WTC11 (cell line): ENCODE measurements around the gene BPIFB2. TPM values are rescaled to one million over a fixed set of nuclear protein-coding genes. Genes with fewer than 3 reads are reported as not detected.

Source experiments
- ATAC-seq: fragments of 200-7000 bp; cut with Tn5 transposase; 2 replicates; pipeline ENCODE4 v1.10.0; 2021; ENCODE audit warnings: mild to moderate bottlenecking, moderate library complexity
- CTCF ChIA-PET: fragments of 300-600 bp; sonication (Branson Sonifier 250); formaldehyde crosslinking; loops from one replicate; lab custom pipeline; 2021; ENCODE audit warnings: antibody characterized with exemption; lab: Charles Lee
- POLR2A ChIA-PET: fragments of 350-600 bp; sonication (Branson Sonifier 250); formaldehyde crosslinking; loops from one replicate; lab custom pipeline; 2021; ENCODE audit warnings: antibody characterized with exemption; lab: Charles Lee
- DNase-seq: peaks from one replicate; pipeline ENCODE4 v3.0.0; 2021; ENCODE audit warnings: low spot score
- H3K27ac Mint-ChIP-seq: 2 replicates; pipeline ENCODE4 v1.8.0; 2021; ENCODE audit warnings: mixed read lengths
- H3K27me3 Mint-ChIP-seq: 2 replicates; pipeline ENCODE4 v1.8.0; 2021; ENCODE audit warnings: low read depth, mild to moderate bottlenecking, moderate library complexity, mixed read lengths
- H3K36me3 Mint-ChIP-seq: 2 replicates; pipeline ENCODE4 v1.8.0; 2021; ENCODE audit warnings: mixed read lengths
- H3K4me1 Mint-ChIP-seq: 2 replicates; pipeline ENCODE4 v1.8.0; 2022; ENCODE audit warnings: mixed read lengths
- H3K4me3 Mint-ChIP-seq: 2 replicates; pipeline ENCODE4 v1.8.0; 2021; ENCODE audit warnings: mild to moderate bottlenecking, moderate library complexity, mixed read lengths
- H3K9me3 Mint-ChIP-seq: 2 replicates; pipeline ENCODE4 v1.8.0; 2021; ENCODE audit warnings: mixed read lengths
- CREB1 ChIP-seq: sonication (generic); formaldehyde crosslinking; IDR thresholded peaks from 2 replicates; pipeline ENCODE4 v1.8.0; 2023; ENCODE audit warnings: mild to moderate bottlenecking, missing genetic modification reagents
- E2F1 ChIP-seq: sonication (generic); formaldehyde crosslinking; IDR thresholded peaks from 2 replicates; pipeline ENCODE4 v1.8.0; 2022; ENCODE audit warnings: mild to moderate bottlenecking, missing genetic modification reagents
- ESRRA ChIP-seq: sonication (generic); formaldehyde crosslinking; IDR thresholded peaks from 2 replicates; pipeline ENCODE4 v1.8.1; 2022; ENCODE audit warnings: mild to moderate bottlenecking, missing genetic modification reagents, borderline replicate concordance
- FOXJ3 ChIP-seq: sonication (generic); formaldehyde crosslinking; IDR thresholded peaks from 2 replicates; pipeline ENCODE4 v1.9.0; 2021; ENCODE audit warnings: missing genetic modification reagents, mild to moderate bottlenecking, borderline replicate concordance
- FOXK1 ChIP-seq: sonication (generic); formaldehyde crosslinking; IDR thresholded peaks from 2 replicates; pipeline ENCODE4 v1.8.0; 2022; ENCODE audit warnings: mild to moderate bottlenecking, moderate library complexity, missing genetic modification reagents
- FOXP4 ChIP-seq: sonication (generic); formaldehyde crosslinking; IDR thresholded peaks from 2 replicates; pipeline ENCODE4 v1.8.0; 2022; ENCODE audit warnings: mild to moderate bottlenecking, missing genetic modification reagents
- GABPB1 ChIP-seq: sonication (generic); formaldehyde crosslinking; IDR thresholded peaks from 2 replicates; pipeline ENCODE4 v1.8.1; 2023; ENCODE audit warnings: mild to moderate bottlenecking, missing genetic modification reagents
- GRHL2 ChIP-seq: fragments of 250-450 bp; sonication (Bioruptor Pico); IDR thresholded peaks from 2 replicates; pipeline ENCODE4 v1.8.0; 2022; ENCODE audit warnings: mild to moderate bottlenecking, moderate library complexity; ENCODE audit not compliant: insufficient replicate concordance, severe bottlenecking
- HMGA2 ChIP-seq: fragments of 250-450 bp; sonication (Bioruptor Pico); IDR thresholded peaks from 2 replicates; pipeline ENCODE4 v1.4.0; 2021; ENCODE audit warnings: mild to moderate bottlenecking, moderate library complexity
- IRF1 ChIP-seq: sonication (generic); formaldehyde crosslinking; IDR thresholded peaks from 2 replicates; pipeline ENCODE4 v1.8.0; 2023; ENCODE audit warnings: missing genetic modification reagents
- NR2C2 ChIP-seq: sonication (generic); formaldehyde crosslinking; IDR thresholded peaks from 2 replicates; pipeline ENCODE4 v1.8.0; 2022; ENCODE audit warnings: mild to moderate bottlenecking, missing genetic modification reagents
- SOX15 ChIP-seq: fragments of 250-450 bp; sonication (Bioruptor Pico); IDR thresholded peaks from 2 replicates; pipeline ENCODE4 v1.9.0; 2021; ENCODE audit warnings: mild to moderate bottlenecking
- TEAD1 ChIP-seq: sonication (generic); formaldehyde crosslinking; IDR thresholded peaks from 2 replicates; pipeline ENCODE4 v1.8.0; 2022; ENCODE audit warnings: mild to moderate bottlenecking, missing genetic modification reagents
- ZBTB21 ChIP-seq: sonication (generic); formaldehyde crosslinking; IDR thresholded peaks from 2 replicates; pipeline ENCODE4 v1.8.1; 2023; ENCODE audit warnings: mild to moderate bottlenecking, missing genetic modification reagents, borderline replicate concordance
- ZNF121 ChIP-seq: sonication (generic); formaldehyde crosslinking; IDR thresholded peaks from 2 replicates; pipeline ENCODE4 v1.8.0; 2023; ENCODE audit warnings: missing genetic modification reagents
- ZNF425 ChIP-seq: fragments of 250-450 bp; sonication (Bioruptor Pico); conservative IDR thresholded peaks from 2 replicates; pipeline ENCODE4 v1.9.0; 2021; ENCODE audit warnings: mild to moderate bottlenecking
- ZSCAN18 ChIP-seq: fragments of 250-450 bp; sonication (Bioruptor Pico); IDR thresholded peaks from 2 replicates; pipeline ENCODE4 v2.1.2; 2022; ENCODE audit warnings: mild to moderate bottlenecking, moderate library complexity
- total RNA-seq: library from RNA; stranded (reverse); gene quantifications from 3 replicates; pipeline ENCODE4 v1.2.3, GENCODE V29; 2021

The BPIFB2 gene
- total RNA-seq, 1 experiment from 2014 or later = 0.09 TPM

GRCh38 chr20:33030076-33030475, 22.6 kb downstream of the BPIFB2 start:
- ATAC-seq = no peak
- POLR2A ChIA-PET = no interaction called here
- CTCF ChIA-PET = interaction anchor here (0.6 kb wide), 1 partner anchor 142 kb away, joined by 3 read pairs; no protein-coding TSS in a partner anchor
- no peaks in the 10 kb centered on the region for H3K4me1 Mint-ChIP-seq
- no peak overlapping the region for H3K4me3 Mint-ChIP-seq
- no peak overlapping the region for H3K27ac Mint-ChIP-seq
- DNase-seq = no peak
- TF ChIP-seq FOXJ3 (no peak), ZBTB21 (no peak), ZSCAN18 (CRISPR knock-in tag) (no peak), CREB1 (CRISPR knock-in tag) (no peak), FOXK1 (CRISPR knock-in tag) (no peak), ESRRA (CRISPR knock-in tag) (no peak), IRF1 (CRISPR knock-in tag) (no peak), NR2C2 (CRISPR knock-in tag) (no peak), GABPB1 (no peak), GRHL2 (CRISPR knock-in tag) (no peak), FOXP4 (CRISPR knock-in tag) (no peak), SOX15 (CRISPR knock-in tag) (no peak), ZNF425 (CRISPR knock-in tag) (no peak), TEAD1 (no peak), E2F1 (CRISPR knock-in tag) (no peak)
- TF ChIP-seq, all 79 proteins: peak for 0
- H3K9me3 Mint-ChIP-seq = peaks cover 6% of the 10 kb centered on the region; the same call in 1 of the 2 replicates
- H3K36me3 Mint-ChIP-seq = no peaks in the 10 kb centered on the region
- H3K27me3 Mint-ChIP-seq = peaks cover 4% of the 10 kb centered on the region

- POLR2A ChIA-PET = no interaction called here
- ATAC-seq = no peak
- TF ChIP-seq ZNF121 (CRISPR knock-in tag) (no peak), TEAD1 (no peak), HMGA2 (no peak)
- Mint-ChIP-seq H3K27me3 (peaks cover 4% of the 10 kb centered on the region), H3K36me3 (no peaks in the 10 kb centered on the region), H3K27ac (no peak overlapping the region), H3K9me3 (peaks cover 6% of the 10 kb centered on the region; the same call in 1 of the 2 replicates), H3K4me1 (no peaks in the 10 kb centered on the region), H3K4me3 (no peak overlapping the region)
- CTCF ChIA-PET = interaction anchor here (0.6 kb wide), 1 partner anchor 142 kb away, joined by 3 read pairs; no protein-coding TSS in a partner anchor
- no peak for DNase-seq
These were observed 23.1 kb downstream of the BPIFB2 start for GRCh38 chr20:33030569-33030968.
